GM18868 (cell line): ENCODE data around the gene NUP210L.
A peak's percentile ranks its signal among the peaks of the same experiment; 100 is the strongest.

Source experiments
- ATAC-seq: cut with Tn5 transposase; IDR thresholded peaks from one replicate; pipeline ENCODE4 v1.9.1; 2021; ENCODE audit warnings: mild to moderate bottlenecking, moderate library complexity; ENCODE audit not compliant: unreplicated experiment

Gene NUP210L

DNA sequence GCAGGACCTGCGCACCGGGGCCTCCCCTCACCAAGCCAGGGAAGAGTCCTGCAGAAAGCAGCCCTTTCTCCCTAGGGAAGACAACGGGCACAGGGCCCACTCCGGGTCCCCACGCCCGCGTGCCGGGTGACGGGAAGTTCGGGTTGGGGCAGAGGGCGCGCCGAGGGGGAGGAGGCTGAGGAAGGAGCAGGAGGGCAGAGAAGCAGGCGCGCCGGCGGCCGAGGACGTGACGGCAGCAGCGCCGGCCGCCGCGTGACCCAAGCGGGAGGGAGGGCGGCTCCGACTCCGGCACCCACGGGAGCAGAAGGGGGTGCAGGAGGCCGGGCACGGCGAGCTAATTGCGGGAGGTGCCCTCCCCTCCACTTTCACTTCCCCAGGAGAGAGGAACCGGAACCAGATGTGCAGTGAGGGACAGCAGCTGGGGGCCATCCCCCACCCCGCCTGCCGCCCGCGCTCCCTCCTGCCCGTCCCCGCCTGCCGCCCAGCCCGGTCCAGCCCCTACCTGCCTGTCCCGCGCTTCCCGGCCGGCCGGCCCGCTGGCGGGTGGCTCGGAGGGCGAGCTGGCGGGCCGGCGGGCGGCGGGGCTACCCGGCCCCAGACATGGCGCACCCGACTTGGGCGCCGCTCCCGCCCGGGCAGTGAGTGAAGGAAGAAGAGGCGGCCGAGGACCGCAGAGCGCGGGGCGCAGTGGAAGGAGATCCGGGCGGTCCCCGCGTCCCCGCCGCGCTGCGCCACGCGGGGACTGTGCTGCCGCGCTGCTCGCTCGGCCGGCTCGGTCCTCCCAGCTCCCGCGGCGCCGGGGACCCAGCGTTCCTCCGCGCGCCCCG, 208.9 kb downstream of the NUP210L start:
- peak; percentile 67 for ATAC-seq

DNA sequence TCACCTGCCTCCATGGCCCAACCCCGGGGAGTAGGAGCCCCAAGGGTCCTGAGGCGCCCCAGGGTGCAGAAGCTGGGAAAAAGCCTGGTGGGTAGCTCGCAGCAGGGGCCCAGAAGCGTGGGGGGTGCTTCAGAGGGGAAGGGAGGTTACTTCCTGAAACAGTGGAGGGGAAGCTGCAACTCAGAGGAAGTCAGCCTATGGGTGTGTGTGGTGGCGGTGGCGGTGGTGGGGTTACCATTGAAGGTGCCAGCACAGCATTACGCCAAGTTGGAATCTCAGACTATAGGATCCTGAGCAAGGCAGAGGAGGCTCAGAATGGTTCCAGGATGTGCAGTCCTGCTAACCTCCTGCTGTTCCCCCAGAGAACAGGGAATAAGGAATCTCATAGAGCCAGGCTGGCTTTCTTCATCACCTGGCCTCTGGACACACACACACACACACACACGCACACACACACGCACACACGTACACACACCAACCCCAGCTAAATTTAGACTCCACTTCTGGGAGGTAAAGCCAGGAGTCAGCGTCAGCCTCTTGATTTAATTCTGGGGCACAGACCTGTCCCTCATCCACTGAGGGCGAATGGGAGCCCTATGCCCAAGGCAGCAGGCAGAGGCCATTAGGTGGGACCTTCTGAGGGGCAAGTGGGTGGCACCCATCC, 209.6 kb downstream of the NUP210L start:
- no peak for ATAC-seq

DNA sequence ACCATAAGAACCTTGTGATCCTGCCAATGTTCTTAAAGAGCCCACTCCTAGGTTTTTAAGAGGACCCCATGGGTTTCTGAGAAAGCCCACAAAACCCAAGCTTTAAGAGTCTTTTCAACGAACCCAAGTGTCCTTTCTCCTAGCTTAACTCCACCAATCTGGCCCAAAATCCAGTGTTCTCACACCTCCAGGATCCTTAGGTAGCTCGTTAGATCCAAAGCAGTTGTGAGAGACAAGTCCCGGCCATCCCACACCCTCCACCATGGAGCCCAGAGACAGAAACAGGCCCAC, 210.1 kb downstream of the NUP210L start:
- no peak for ATAC-seq

DNA sequence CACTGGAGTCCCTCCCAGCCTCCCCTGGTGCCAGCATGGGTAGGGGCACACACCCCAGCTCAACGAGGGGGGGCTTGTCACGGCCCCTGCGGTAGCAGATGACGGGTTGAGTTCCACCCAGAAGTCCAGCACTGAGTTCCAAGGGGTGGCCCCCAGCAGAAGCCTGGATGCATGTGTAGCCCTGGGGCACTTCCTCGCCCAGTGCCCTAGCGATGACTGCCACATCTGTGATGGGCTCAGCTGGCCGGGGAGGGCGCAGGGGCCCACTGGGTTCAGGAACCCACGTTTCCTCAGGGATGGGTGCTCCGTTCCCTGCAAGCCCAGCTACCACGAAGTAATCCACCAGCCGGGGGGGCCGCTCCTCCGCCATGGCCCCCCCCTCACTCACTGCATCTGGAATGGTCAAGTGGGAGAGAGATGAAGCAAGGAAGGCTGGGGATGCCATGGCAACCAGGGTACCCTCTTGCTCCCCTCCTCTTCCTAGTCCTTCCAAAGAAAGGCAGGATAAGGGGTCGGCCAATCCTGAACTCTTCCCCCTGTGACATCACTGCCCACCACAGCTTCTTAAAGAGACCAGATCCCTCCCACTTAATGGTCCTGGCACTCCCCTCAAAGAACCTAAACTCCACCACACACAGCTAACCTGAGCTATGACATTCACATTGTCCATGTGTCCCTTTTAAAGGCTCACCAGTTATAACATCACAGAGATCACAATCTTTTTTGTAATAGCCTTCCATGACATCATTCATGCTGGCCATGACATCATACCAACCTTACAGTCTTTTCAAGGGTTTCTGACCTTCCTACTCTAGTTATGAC, 210.7 kb downstream of the NUP210L start:
- no peak for ATAC-seq

DNA sequence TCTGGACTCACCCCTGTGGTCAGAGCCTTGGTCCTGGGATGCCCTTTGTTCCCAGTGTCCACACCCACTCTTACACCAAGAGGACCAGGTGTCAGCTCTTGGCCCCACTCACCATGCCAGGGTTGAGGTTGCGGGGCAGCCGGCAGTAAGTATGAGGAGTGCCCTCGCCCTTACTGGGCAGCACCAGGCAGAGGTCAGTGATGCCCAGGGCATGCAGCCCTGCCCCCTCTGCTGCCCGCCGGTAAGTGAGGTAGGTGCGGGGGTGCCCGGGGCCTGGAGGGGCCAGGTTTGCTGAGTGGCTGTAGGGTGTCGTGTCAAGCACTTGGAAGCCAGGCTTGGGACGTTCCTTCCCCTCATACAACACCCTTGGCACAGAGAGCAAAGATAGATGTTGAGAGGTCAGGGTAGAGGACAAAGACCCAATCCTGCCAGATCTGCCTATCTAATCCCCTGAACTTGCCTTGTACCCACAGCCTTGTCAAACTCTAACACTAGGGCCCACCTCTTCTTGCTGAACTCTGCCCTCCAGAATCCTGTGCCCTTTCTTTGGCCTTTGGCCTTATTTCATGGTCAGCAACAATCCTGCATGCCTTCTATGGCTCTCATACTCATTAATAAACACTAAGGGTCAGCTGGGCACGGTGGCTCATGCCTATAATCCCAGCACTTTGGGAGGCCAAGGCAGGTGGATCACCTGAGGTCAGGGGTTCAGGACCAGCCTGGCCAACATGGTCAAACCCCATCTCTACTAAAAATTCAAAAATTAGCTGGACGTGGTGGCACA, 211.9 kb downstream of the NUP210L start:
- ATAC-seq: no peak
